NCI-H2196 treated with DMSO at 0.1 percent for 48 hours (cell line): Measurements from ENCODE around the gene CETN3.
"Not testable (repeated sequence)": the region's sequence is repeated elsewhere in the genome, so short reads cannot be mapped to it uniquely, and the experiment has no call there.

Experiments used
- DNase-seq: peaks from one replicate; lab custom pipeline; 2025; ENCODE audit not compliant: unreplicated experiment; lab: John Stamatoyannopoulos, UW

CETN3 gene

GRCh38 chr5:90384389-90384788 is 25.2 kb downstream of the CETN3 start:
- DNase-seq: no peak

- no peak for DNase-seq
Measured at GRCh38 chr5:90383903-90384302, 25.7 kb downstream of the CETN3 start.

DNA sequence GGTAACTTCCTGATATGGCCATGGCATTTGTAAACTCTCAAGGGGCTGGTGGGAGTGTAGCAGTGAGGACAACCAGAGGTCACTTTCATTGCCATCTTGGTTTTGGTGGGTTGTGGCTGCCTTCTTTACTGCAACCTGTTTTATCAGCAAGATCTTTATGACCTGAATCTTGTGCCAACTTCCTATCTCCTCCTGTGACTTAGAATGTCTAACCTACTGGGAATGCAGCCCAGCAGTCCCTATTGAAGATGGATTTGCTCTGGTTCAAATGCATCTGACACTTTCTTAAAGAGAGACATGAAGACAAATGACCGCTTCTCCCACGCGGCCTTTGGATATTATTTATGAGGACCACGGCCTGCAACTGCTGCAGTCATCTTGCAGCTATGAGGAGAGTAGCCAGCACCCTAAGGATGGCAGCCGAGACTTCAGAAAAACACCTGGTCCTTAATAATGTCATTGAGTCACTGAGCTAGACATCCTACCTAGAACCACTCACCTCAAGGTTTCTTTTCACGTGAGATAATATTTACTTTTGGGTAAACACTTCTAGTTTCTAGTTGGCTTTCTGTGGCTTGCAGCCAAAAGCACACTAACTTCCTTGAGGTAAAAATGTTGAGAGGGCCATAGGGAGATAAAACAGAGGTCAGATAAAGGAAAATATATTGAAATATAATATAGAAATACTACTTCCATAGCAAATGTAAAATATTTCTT is 28.2 kb downstream of the CETN3 start:
- DNase-seq: no peak

GRCh38 chr5:90379652-90380051 is 29.9 kb downstream of the CETN3 start:
- no peak for DNase-seq

- no peak for DNase-seq
Measured at GRCh38 chr5:90378752-90379151, 30.8 kb downstream of the CETN3 start.

- not testable (repeated sequence) for DNase-seq
Measured at GRCh38 chr5:90371269-90371668, 38.3 kb downstream of the CETN3 start.

- no peak for DNase-seq
Measured at GRCh38 chr5:90368454-90369246, 40.9 kb downstream of the CETN3 start.

- no peak for DNase-seq
Measured at GRCh38 chr5:90367879-90368278, 41.7 kb downstream of the CETN3 start.

GRCh38 chr5:90366948-90367347 is 42.6 kb downstream of the CETN3 start:
- DNase-seq: no peak

- no peak for DNase-seq
Measured at GRCh38 chr5:90365328-90365727, 44.2 kb downstream of the CETN3 start.

- no peak for DNase-seq
Measured at GRCh38 chr5:90359073-90359920, 50.3 kb downstream of the CETN3 start.

GRCh38 chr5:90356622-90357021 is 52.9 kb downstream of the CETN3 start:
- no peak for DNase-seq

- no peak for DNase-seq
Measured at GRCh38 chr5:90356176-90356575, 53.4 kb downstream of the CETN3 start.

DNA sequence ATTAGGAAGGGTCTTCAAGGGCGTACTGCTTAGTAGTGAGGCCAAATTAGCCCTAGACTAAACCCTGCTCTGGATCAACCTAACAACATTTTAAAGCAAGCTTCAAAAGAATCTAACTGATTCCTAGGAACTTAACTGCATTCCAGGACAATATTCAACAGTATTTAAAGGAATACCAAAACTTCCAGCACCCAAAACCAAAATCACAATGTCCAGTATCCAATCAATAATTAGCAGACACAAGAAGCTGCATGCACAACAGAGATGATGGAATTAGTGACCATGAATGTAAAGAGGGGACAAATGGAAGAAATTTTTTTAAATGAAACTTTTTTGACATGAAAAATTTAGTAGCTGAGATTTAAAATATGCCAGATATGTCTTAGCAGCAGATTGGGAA is 53.9 kb downstream of the CETN3 start:
- no peak for DNase-seq

GRCh38 chr5:90353254-90353653 is 56.3 kb downstream of the CETN3 start:
- no peak for DNase-seq

- DNase-seq: no peak
Measured at GRCh38 chr5:90351101-90351500, 58.5 kb downstream of the CETN3 start.

GRCh38 chr5:90347462-90347861 is 62.1 kb downstream of the CETN3 start:
- DNase-seq: no peak

GRCh38 chr5:90345684-90346083 is 63.9 kb downstream of the CETN3 start:
- DNase-seq: no peak

- DNase-seq: no peak
Measured at GRCh38 chr5:90344689-90345088, 64.9 kb downstream of the CETN3 start.

- not testable (repeated sequence) for DNase-seq
Measured at GRCh38 chr5:90343731-90344130, 65.8 kb downstream of the CETN3 start.

- no peak for DNase-seq
Measured at GRCh38 chr5:90342576-90342975, 67.0 kb downstream of the CETN3 start.
